GM13977 (cell line): Measurements from ENCODE around the gene MRPL58.

ENCODE experiments used
- DNase-seq: peaks from one replicate; pipeline ENCODE4 v3.0.0; 2012; ENCODE audit warnings: low spot score
- CTCF ChIP-seq: IDR thresholded peaks from 2 replicates; pipeline ENCODE4 v1.5.1; 2012; ENCODE audit warnings: mild to moderate bottlenecking, control low read depth; ENCODE audit not compliant: insufficient read depth; ENCODE audit errors: extremely low read depth, missing control alignments
- in situ Hi-C: fragments of 300-500 bp; cut with MboI; formaldehyde crosslinking; loops from one replicate; pipeline ENCODE4 v1.12.0; 2022; ENCODE audit warnings: low sequenced_read_pairs, low pct_unique_long_range_greater_than_20kb, mixed read lengths, inconsistent platforms; ENCODE audit not compliant: unreplicated experiment

The MRPL58 gene

GRCh38 chr17:75061055-75061438 is 48.6 kb downstream of the MRPL58 start:
- no peak for TF ChIP-seq CTCF
- no peak for DNase-seq
- in situ Hi-C loops: no loop called here

GRCh38 chr17:75061618-75062017 is 49.1 kb downstream of the MRPL58 start:
- in situ Hi-C loops: no loop called here
- no peak for TF ChIP-seq CTCF
- no peak for DNase-seq

GRCh38 chr17:75063201-75063600 is 50.7 kb downstream of the MRPL58 start:
- no peak for DNase-seq
- in situ Hi-C loops: no loop called here
- TF ChIP-seq CTCF: no peak

- TF ChIP-seq CTCF: no peak
- in situ Hi-C loops: no loop called here
- no peak for DNase-seq
These were observed 51.2 kb downstream of the MRPL58 start for GRCh38 chr17:75063626-75064025.

- in situ Hi-C loops: no loop called here
- TF ChIP-seq CTCF: no peak
- no peak for DNase-seq
These were observed 51.6 kb downstream of the MRPL58 start for GRCh38 chr17:75064040-75064439.

- DNase-seq: no peak
- in situ Hi-C loops: no loop called here
- TF ChIP-seq CTCF: no peak
These were observed 52.0 kb downstream of the MRPL58 start for GRCh38 chr17:75064460-75064859.

GRCh38 chr17:75064867-75065561 is 52.5 kb downstream of the MRPL58 start:
- DNase-seq: no peak
- no peak for TF ChIP-seq CTCF
- in situ Hi-C loops: no loop called here
